Measurements from ENCODE around the gene XRCC3.

Gene XRCC3

DNA sequence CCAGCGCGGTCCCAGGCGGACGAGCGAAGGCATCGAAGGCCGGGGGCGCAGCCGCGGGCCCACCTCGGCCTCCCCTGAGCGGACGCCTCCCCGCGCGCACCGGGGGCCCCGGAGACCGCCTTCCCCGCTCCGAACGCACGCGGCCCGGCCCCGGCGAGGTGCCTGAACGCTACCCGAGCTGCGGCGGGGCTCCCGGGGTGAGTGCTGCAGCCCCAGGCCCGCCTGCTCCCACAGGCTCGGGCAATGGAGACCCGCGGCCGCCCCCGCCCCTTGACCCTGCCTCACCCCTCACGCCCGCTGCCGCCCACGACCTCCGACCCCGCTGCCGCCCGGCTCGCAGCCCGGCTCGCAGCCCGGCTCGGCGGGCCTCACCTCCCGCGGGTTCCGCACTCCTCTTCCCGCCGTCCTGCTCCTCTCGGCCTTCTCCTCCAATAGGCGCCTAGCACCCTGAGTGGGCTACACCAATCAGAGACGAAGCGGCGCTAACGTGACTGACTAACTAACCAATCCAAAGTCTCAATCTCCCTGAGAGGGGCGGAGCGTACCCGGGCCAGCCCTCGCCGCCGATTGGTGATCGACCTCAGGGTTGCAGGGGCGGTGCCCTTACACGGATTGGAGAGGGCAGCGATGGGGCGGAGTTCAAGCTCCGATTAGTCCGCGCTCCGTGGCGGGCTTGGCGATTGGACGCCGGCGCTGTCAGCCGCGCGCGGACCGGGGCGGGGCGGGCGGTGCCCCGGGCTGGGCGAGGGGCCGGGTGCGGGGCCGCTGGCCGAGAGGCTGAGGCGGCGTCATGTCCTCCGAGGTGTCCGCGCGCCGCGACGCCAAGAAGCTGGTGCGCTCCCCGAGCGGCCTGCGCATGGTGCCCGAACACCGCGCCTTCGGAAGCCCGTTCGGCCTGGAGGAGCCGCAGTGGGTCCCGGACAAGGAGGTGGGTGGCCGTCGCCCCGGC is at the start of gene XRCC3, which contains the start of gene ZFYVE21:
Gene XRCC3, minus strand, starts transcription at position 400 of the 949 bp plus-strand sequence. CDS start 4,364 bp downstream, outside the sequence.
Gene ZFYVE21, plus strand, starts transcription at position 759 of the 949 bp plus-strand sequence. Its CDS starts 32 bp downstream, at position 791.
- DNase-seq = peak; percentile 99

DNA sequence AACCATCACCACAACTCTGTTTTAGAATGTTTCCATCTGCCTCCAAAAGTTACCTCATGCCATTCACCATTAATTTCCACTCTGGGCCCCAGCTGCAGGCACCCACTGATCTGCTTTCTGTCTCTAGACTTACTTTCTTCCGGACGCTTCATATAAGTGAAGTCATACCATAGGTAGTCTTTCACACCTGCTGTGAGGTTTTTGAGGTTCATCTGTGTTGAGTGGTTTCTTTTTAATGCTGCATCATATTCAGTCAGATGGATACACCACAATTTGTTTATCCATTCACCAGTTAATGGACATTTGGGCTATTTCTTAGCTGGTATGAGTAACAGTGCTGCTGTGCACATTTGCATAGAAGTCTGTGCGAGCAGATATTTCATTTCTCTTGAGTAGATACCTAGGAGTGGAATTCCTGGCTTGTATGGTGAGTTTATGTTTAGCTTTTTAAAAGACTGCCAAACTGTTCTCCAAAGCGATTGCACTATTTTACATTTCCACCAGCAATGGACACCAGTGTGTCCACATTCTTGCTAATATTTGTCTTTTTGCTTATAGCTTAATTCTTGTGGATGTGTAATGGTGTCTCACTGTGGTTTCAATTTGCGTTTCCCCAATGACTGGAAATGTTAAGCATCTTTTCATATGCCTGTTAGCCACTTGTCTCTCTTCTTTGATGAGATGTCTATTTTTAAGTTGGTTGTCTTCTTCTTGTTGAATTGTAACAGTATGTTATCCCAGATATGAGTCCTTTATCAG is 48.7 kb upstream of the XRCC3 start:
- no peak for DNase-seq

DNA sequence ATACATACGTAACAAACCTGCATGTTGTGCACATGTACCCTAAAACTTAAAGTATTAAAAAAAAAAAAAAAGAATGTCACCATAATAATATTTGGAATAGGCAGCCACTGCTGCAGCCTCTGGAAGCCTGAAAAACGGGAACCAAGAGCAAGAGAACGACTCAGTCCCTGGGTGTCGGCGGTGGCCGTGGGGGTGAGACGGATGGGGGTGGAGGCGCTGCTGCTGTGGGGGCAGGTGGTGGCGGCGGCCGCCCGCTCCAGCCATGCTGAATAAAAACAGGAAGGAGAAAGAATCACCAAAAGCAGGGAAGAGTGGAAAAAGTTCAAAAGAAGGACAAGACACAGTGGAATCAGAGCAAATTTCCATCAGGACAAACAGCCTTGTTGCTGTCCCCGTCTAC is 47.3 kb upstream of the XRCC3 start:
- no peak for DNase-seq

DNA sequence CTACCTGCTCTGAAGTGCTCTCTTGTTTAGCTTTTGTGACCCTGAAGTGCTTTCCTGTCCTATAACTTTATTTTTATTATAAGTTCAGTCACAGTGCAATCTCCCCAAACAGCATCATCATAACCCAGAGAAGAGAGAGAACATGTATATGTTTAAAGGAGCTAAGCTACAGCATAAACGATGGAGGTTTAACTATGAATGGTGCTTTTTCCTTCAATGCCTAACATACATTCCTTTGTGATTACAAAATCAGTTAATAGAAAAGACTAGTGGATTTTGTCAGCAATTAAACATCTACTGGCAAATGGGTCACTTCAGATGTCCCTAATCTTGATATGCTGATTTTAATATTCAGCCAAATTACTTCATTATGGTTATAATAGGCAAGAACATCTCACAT is 46.8 kb upstream of the XRCC3 start:
- DNase-seq = no peak

DNA sequence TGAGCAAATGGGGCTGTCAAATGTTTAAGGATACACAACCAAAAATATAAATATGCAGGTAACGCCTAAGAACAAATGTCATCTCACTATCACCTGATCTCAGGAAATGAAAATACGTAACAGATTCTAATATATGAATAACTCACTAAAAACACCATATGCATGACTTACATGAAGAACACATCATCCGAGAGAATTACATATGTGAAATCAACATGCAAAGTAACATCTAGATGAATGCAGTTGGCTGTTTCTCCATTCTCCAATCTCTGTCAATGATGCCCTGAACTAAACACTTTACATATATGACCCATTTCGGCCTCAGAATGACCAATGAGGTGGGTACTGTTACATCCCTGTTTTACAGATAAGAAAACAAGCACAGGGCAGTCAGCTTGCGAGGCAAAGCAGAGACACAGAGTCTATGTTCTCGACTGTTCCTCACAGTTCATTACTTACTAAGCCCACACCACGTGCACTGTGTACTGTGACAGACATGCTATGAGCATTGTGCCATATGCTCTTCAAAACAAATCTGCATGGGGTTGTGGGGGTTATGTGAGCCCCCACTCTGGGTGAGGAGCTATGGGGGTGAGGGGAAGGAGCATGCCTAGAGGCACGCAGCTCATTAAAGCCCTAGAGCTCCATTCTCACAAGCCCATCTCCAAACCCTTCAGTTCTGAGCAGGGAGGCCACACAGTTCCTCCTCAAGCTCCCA is 43.0 kb upstream of the XRCC3 start:
- DNase-seq = no peak

DNA sequence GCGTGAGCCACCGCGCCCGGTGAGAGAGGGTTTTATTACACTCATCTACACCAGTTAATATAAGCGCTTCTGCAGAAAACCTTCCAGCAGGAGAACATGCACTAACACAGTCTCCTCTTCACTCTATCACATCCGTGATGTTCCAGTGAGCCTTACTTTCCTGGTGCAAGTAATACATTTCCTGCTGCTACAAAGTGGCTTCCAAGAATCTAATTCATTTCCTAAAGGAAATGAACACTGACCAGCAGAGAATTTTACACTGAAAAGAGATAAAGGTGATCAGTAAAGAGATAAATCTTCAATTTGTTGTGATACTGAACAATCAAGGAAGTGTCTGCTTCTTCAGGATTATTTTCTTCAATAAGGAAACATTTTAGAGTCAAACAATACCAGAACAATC is 39.8 kb upstream of the XRCC3 start:
- DNase-seq = no peak

DNA sequence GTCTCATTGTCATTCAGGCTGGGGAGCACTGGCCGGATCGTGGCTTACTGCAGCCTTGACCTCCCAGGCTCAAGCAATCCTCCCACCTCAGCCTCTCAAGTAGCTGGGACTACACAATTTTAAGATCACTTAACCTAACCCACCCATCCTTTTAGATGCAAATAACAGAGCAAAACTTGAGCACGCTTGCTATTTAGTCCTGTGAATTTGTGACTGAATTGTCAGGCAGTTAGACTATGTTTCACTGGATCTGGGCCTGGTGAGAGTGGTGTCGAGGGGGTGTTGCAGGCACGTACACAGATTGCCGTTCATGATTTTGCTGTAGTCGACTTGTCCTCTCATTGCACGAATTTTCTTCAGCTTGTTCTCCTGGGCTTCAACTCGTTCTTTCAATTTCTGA is 38.5 kb upstream of the XRCC3 start:
- DNase-seq = no peak

DNA sequence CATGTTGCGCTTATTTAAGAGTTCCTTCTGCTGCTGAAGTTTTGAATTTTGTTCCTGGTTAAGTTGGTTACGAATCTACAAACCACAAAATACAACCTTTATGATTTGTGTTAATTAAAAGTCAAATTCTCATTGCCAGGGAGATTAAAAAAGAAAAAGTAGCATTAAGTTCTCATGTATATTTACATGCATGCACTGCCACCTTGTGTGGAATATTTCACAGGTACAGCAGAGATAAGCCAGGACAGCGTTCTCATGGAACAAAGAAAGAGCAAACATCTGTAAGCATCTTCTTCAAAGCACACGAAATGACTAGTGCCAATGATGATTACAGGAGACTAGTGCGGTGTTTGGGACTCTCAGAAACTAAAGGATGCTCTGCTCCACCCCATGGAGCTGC is 34.6 kb upstream of the XRCC3 start:
- DNase-seq = no peak

DNA sequence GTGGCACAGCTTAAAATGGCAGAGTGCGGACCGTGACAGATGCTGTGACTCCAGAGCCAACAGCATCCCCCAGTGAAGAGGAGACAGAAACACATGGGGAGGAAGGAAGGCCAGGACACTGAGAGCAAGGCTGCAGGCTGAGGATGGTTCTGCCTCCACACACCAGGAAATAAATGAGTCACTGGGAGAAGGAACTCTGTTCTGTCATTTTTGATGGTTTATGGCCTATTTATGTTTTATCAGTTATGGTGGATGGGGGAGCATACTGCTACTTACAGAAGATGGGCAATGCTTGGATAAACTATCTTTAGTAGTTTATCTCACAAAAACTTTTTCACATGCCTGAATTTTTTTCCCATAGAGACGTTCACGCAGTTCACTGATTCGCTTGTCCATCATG is 34.2 kb upstream of the XRCC3 start:
- DNase-seq = no peak

DNA sequence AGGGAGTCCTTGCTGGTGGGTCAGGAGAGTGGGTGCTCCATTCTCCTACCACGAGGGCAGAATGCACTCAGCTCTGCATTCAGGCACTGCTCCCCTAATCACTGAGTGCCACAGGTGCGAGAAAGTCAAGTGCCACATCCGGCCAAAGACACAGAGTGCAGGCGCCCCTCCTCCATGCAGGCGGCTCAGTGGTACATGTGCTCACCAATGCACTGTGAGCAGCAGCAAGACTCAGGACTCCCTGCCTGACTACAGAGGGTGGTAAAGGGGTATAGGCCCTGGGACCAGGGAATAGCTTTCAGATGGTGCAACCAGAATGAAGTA is 33.2 kb upstream of the XRCC3 start:
- no peak for DNase-seq

DNA sequence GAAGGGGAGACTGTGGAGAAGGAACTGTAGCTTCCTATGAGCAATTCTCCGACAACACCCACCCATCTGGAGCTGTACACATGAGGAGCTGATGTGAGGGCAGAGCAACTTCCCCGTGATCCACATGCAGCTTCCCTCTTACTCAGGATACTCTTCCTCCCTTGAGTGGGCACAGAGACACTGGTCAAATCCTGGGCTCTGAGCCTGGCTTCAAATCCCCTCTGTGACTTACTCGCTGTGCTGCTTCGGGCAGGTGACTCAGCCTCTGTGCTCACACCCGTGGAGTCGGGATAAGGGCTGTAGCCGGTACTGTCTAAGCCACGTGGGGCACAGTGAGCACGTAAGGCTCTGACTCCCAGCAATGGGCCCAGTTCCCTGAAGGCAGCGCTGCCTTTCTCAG is 31.4 kb upstream of the XRCC3 start:
- DNase-seq = no peak

DNA sequence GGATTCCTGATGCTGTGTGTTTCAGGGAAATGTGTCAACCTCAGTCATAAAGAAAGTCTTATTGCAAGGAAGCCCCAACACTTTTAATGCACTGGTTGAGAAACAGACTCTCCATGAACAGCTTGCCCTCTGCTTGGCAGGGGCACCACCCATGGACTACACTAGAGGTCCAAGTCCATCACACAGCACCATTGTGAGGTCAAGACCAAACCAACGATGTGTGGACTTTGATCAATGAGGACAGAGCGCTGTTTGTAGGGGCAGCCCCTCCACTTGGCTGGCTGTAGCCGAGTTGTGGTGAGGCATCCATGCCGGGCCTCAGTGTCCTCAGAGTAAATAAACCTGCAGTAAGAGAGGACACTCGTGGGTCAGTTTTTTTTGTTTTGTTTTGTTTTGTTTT is 30.2 kb upstream of the XRCC3 start:
- DNase-seq = no peak

DNA sequence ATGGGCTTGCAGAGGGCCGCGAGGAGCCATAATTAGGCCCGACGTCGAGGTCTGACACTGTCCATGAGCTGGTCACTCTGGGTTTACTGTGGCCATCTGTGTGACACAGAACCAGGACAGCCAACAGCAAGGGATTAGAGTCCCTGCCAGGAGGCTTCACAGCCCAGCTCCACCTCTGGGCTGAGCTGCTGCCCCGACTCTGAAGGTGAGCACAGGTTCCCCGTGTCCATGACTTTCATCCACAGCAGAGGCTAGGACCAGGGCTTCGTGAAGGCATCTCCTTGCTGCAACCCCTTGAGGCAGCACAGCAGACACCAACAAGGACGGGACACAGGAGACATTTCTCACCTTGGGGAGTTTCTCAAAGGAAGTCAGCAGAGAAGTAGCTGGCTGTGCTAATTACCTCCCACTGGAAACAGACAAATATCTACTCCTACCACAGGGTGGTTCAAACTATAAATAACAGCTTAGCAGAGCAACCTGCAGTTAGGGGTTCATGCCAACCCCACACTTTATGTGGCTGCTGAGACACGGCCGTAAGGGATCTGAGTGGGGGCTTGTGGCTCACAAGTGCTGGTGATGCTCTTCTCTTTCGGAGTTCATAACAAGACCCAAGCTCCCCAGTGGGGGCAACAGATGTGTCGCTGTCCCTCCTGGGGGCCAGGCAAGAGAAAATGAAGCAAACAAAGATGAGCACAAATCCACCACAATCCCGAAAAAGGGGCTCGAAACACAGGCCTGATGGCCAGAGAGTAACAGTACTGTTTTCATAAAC is 29.6 kb upstream of the XRCC3 start:
- no peak for DNase-seq

DNA sequence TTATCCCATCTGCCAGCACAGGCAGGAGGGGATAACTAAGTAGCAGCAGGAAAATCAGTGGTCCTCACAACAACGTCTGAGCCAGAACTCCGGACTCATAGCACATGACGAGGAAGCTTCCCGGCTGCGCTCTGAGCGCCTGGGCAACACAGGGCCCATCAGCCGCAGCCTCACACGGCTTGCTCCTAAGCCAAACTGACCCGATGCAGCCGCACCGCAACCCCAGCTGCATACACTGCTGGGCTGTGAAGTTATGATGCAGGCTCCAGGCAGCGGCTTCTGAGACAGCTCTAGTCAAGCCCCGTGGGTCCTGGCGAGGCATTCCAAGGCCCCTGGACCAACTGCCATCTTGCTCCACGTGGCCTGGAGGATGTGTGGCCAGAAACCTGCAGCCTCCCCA is 28.4 kb upstream of the XRCC3 start:
- no peak for DNase-seq

DNA sequence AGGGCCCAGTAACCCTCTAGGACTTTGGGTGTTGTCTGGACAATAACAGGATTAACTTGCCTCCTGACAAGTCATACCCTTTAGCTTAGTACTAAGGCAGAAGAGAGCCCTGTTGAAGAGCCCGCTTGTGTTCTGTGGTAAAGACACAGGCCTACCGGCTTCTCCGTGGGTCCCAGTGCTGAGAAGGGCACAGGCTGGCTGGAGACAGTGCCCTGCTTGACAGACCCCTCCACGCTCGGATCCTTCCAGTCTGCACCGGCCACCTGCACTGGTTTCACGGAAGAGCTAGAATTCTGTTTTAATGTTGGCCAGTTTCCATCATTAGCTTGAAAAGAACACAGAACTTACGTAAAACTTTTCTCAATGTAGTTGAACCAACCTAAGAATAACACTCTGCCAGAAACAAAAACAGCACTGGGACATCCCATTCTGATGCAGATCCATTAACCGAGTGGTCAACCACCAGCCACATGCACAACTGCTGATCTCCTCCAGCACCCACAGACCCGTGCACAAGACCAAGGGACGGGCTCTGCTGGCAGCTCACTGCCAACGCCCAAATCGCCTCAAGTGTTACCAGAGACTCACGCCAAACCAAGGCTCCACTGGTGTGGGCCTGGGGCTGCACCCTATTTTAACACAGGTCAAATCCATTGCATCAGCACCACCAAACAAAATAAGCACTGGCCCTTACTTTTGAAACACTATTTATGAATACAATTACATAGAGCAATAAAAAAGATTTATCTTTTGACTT is 27.4 kb upstream of the XRCC3 start:
- no peak for DNase-seq

DNA sequence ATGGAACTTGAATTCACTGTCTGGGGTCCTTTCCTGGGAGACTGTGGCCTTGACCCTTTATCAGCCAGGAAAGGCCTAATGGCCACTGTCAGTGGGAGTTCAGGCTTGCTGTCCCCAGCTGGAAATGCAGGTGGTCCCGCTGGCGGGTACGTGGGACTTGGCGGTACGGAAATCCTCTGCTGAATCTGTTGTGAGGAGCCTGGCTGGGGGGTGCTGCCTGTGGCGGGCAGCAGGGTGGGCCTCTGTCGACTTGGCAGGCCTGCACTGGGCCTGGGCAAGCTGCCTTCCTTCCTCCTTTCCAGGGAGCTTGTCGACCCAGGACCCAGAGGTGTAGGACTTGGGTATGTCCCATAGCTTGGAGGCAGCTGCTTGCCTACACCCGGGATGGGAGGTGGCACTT is 26.6 kb upstream of the XRCC3 start:
- DNase-seq = no peak

DNA sequence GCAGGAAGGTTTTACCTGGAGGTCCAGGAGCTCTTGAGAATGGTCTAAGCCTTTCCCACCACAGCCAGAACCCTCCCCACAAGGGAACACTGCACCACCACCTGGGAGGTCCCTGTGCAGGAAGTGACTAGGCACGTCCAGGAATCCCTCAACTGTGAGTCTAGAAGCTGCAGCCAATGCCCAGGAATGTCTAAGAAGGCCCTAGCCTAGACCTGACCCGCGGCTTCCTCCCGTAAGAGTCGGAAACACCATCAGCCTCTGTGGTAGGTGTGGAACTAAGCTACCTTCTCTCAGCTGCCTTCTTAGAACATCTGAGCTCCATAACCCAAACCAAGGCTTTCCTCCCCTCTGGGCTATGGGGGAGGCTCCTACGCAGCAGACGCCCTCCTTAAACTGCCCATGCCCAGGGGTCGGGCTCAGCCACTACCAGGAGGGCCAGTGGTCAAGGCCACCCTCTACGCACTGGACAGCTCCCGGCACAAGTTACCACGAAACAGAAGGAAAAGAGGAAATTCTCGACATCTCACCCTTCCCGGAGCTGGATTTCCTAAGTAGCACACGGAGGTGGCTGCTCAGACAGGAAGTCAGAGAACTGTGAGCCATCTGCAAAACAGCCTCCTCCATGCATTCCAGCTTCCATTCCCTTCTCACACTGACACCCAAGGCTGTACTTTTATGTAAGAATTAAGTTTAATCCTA is 25.9 kb upstream of the XRCC3 start:
- DNase-seq = no peak

DNA sequence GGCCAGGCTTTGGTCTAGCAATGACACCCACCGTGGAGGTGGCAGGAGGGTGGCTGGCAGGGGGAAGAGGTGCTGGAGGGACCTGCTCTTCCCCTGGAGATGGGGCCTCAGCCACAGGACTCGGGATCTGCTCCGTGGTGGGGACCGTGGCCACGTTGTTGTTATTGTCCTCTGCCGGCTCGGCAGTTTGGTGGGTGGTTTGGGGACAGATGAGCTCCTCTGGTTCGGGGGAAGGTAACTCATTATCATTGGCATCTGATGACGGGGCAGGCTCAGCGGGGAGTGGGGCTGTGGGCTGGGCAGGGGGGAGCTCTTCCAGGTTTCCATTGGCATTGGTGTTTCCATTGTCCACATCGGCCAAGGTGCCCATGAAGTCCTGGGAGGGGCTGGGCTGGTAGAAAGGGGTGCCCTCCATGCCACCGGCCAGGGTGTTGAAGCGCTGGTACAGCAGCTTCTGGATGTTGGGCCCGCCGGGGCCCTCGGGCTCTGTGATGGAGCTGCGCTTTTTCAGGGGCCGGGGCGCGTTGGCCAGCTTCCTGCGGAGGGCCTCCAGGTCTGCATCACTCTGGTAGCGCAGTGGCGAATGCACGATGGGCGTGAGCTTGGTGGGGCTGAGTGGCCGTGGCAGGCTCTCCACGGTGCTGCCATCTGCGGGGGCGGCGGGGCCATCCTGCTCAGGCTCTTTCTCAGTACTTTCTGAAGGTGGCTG is 24.7 kb upstream of the XRCC3 start:
- DNase-seq = no peak

DNA sequence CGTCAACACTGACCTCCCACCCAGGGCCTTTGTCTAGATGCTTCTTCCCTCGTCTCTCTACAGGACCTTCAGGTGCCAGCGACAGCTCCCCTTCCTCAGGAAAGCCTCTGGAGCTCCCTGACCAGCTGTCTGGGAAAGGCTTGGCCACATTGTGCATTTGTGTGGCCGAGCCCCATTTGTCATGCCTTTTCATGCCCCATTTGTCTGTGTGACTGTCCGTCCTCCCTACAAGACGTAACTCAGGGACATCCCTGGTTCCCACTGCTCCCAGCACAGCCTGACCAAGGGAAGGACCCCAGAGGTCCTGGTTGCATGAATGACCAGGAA is 24.2 kb upstream of the XRCC3 start:
- no peak for DNase-seq

DNA sequence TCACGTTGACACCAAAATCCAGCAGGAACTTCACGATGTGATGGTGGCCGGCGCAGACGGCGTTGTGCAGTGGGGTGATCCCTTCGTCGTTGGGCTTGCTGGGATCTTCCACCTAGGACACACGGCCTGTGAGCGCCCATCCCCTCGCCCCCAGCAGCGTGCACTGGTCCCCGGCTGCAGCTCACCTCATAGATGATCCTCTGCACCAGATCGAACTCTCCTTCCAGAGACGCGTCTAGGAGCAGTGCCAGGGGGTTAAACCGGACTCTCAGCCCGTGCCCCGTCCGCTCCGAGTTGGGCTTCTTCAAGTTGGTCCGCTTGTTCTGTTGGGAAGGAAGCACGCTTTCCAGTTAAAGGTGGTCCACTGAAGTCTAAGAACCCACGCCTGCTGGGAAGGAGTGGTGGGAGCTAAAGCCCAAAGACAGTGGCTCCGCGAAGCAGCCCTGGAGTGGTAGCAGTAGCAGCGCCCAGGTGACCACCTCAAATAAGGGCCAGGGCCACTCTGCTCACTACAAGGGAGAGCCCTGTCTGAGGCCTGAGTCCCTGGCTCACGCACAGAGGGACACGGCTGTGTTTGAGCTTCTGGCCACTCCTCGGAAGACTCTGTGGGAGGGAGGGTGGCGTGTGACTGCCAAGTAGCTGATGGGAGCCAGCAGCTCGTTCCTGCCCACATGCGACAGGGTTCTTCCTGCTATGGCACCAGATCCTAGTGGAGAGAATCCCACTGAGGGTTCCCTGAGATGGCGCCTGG is 23.6 kb upstream of the XRCC3 start:
- DNase-seq = no peak

Data from NCI-H187 treated with DMSO at 0.1 percent for 48 hours (cell line).